Cerebellar nuclear complex (tissue), 1 donor: ENCODE results near the gene LRRC57.

Source experiments
- DNase-seq, 2 experiments: peaks; one replicate each; lab custom pipeline; 2025; lab: John Stamatoyannopoulos, UW

The LRRC57 gene

GRCh38 chr15:42491539-42492225 is 56.9 kb downstream of the LRRC57 start:
- no peak for DNase-seq

DNA sequence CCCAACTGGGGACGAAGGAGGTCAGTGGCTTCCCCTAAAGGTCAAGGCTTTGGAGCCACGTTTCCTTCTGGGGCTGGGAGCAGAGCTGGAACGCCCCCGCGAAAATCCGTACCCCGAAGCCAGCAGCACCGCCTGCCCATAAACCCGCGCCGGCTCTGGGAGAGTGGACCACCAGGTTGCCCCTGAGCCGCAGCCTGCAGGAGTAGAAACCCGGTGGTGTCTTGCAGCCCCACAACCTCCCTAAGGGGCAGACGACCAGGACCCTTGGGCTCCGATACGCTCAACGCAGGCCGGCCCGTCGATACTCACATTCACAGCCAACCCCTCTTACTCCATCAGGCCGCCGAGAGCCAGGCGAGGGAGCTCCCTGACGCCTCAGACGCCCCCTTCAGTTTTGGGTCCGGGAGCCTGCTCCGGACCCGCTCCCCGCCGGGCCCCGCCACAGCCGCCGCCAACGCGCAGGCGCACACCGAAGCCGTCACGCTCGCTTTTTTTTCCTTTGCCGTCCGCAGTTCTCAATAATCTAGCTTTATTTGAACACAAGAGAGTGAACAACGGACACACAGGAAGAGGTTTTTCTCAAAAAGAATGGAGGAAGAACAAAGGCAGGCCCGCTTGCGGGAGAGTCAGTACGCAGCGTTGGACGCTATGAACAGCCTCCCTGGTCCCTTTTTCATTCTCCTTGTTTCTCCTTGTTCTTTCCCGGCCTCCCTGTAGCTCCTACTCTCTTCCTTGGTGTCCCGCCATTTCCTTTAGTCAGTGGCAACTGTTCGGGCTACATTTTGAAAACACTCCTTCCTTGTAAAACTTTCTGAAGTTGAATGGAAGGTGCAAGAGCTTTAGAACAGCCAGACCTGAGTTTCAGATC is 57.7 kb downstream of the LRRC57 start, which contains the start of gene ZNF106:
Gene ZNF106 (minus strand): TSS at position 471 of the 868 bp plus-strand sequence. CDS start 18,852 bp downstream, outside the sequence.
- DNase-seq: peak in 1 of 2 experiments; percentile 90

GRCh38 chr15:42490291-42490670 is 58.3 kb downstream of the LRRC57 start:
- no peak for DNase-seq
